ENCODE data around the gene NTNG2. TPM values are rescaled to one million over a fixed set of nuclear protein-coding genes. Genes with fewer than 3 reads are reported as not detected.

NTNG2 gene
- total and polyA plus RNA-seq, 10 of the 15 experiments (the other 5 are each of a cell fraction or from before 2014, with no cell fraction given) = 0.37 to 0.79 (median 0.45) TPM; not detected in 6

DNA sequence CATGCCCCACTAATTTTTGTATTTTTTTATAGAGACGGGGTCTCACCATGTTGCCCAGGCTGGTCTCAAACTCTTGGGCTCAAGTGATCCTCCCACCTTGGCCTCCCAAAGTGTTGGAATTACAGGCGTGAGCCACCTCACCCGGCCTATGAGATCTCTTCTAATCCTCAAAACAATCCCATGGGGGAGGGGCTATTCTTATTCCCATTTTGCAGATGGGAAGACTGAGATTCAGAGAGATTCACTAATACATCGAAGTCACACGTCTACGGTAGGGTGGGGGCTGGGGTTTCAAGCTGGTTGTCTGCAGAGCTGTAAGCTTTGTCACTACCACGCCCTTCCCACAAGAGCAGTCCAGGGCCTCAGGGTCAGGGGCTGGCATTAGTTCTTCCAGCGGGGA lies 14.0 kb upstream of the NTNG2 start:
- no peaks in the 10 kb centered on the region for H4K20me1 ChIP-seq (ENCODE audit: control insufficient read depth, insufficient read depth)
- TF ChIP-seq POU2F2 (IDR thresholded peaks at IDR 0.05; ENCODE audit: borderline replicate concordance, low read depth, low read length) (no peak), SP1 (IDR thresholded peaks at IDR 0.05; ENCODE audit: low read depth, low read length) (no peak), SMARCA5 (IDR thresholded peaks at IDR 0.05) (no peak), MYB (IDR thresholded peaks at IDR 0.05; ENCODE audit: borderline replicate concordance, low read depth, low read length) (no peak), GABPA (IDR thresholded peaks at IDR 0.05; ENCODE audit: low read depth) (no peak), SMAD5 (IDR thresholded peaks at IDR 0.05; ENCODE audit: low read depth) (no peak), HCFC1 (IDR thresholded peaks at IDR 0.05; ENCODE audit: low read length) (no peak), NFYB (IDR thresholded peaks at IDR 0.05; ENCODE audit: insufficient read depth, low read depth, low read length) (no peak), NR2C2 (IDR thresholded peaks at IDR 0.05; ENCODE audit: borderline replicate concordance, control insufficient read depth, insufficient read length, low read depth) (no peak), MTA2 (IDR thresholded peaks at IDR 0.05; ENCODE audit: low read depth) (no peak), MYC (IDR thresholded peaks at IDR 0.05; ENCODE audit: insufficient read depth, insufficient read length, insufficient replicate concordance, low read length, severe bottlenecking) (no peak), SIX5 (IDR thresholded peaks at IDR 0.05; ENCODE audit: low read depth, low read length, severe bottlenecking) (no peak)
- TF ChIP-seq, protein P1, sequence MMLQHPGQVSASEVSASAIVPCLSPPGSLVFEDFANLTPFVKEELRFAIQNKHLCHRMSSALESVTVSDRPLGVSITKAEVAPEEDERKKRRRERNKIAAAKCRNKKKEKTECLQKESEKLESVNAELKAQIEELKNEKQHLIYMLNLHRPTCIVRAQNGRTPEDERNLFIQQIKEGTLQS (IDR thresholded peaks at IDR 0.05; ENCODE audit: borderline replicate concordance, extremely low read depth, low read depth, low read length) = no peak
- peaks cover 0 to 6% of the 10 kb centered on the region in 2 experiments; a peak in 2 of 4 replicates for H3K27me3 ChIP-seq (replicated peaks in 1 of 2; ENCODE audit: control insufficient read depth in 2 of 2, insufficient read depth in 2 of 2, low read length in 1 of 2)
- no TSS peak for BruUV-seq (replicated peaks)
- ChIA-PET CTCF (no interaction called here), POLR2A (no interaction called here), SMC1A (ENCODE audit: uncharacterized antibody, unreplicated experiment) (no interaction called here), RAD21 (ENCODE audit: unreplicated experiment) (no interaction called here)
- intact Hi-C loops (cut with micrococcal nuclease; ENCODE audit: unreplicated experiment) = no loop called here
- H3K4me2 ChIP-seq (ENCODE audit: control insufficient read depth, insufficient read depth) = no peak overlapping the region
- DNase-seq (ENCODE audit: low read depth, low spot score) = no peak
- H3K27ac ChIP-seq (ENCODE audit: control insufficient read depth, insufficient read depth) = no peak overlapping the region
- no peaks in the 10 kb centered on the region for H3K79me2 ChIP-seq (ENCODE audit: control insufficient read depth, insufficient read depth, low read length)
- H3K36me3 ChIP-seq (ENCODE audit: control insufficient read depth in 2 of 2, insufficient read depth in 2 of 2, low read length in 1 of 2) = no peaks in the 10 kb centered on the region
- H3K4me1 ChIP-seq (ENCODE audit: control insufficient read depth, insufficient read depth, low read length) = no peaks in the 10 kb centered on the region
- H3K9me3 ChIP-seq (replicated peaks; ENCODE audit: control insufficient read depth, insufficient read depth, low read length) = no peaks in the 10 kb centered on the region
- no peak overlapping the region for H3K9ac ChIP-seq (ENCODE audit: control insufficient read depth, insufficient read depth, low read length)
- no peak overlapping the region for H3K4me3 ChIP-seq
- FAIRE-seq = no peak
- 51% methylated on average over 8 of the region's 8 CpGs for WGBS (ENCODE audit: insufficient coverage, insufficient replicate concordance, low lambda C conversion rate, missing lambda C conversion rate)
- no peak overlapping the region for H2AFZ ChIP-seq (ENCODE audit: control insufficient read depth, low read depth, low read length)
- in situ Hi-C loops (cut with MboI) = no loop called here
- no peak for ATAC-seq
